ENCODE measurements around the gene SREBF1. TPM values are rescaled to one million over a fixed set of nuclear protein-coding genes. Genes with fewer than 3 reads are reported as not detected.

The SREBF1 gene
- total and polyA plus RNA-seq, 2 experiments from 2014 or later = 39.6 to 85.3 TPM

DNA sequence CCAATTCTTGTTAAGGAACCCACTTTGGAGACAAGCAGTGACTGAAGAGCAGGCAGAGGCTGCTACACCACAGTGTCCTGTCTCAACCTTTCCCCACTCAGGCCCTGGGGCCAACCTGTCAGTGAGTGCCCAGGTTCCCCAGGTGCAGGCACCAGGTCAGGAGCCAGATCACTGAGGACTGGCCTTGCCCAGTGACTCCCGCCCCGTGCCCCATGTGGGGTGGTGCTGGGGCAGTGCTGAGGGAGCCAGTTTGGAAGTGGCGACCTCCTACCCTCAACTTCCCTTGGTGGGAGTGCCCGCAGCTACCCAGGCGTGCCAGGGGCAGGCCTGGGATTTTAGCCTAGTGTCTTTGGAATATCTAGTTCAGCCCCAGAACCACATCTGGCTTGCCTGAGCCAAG lies 29.3 kb downstream of the SREBF1 start (continued):
- no peak for TF ChIP-seq ZNF114 (CRISPR knock-in tag; IDR thresholded peaks at IDR 0.05)
- TF ChIP-seq STAT1 (IDR thresholded peaks at IDR 0.05; ENCODE audit: unreplicated experiment) = no peak
- no peak for TF ChIP-seq ZNF331 (CRISPR knock-in tag; IDR thresholded peaks at IDR 0.05; ENCODE audit: low read depth)
- TF ChIP-seq, protein P1, sequence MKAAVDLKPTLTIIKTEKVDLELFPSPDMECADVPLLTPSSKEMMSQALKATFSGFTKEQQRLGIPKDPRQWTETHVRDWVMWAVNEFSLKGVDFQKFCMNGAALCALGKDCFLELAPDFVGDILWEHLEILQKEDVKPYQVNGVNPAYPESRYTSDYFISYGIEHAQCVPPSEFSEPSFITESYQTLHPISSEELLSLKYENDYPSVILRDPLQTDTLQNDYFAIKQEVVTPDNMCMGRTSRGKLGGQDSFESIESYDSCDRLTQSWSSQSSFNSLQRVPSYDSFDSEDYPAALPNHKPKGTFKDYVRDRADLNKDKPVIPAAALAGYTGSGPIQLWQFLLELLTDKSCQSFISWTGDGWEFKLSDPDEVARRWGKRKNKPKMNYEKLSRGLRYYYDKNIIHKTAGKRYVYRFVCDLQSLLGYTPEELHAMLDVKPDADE (IDR thresholded peaks at IDR 0.05) = no peak

DNA sequence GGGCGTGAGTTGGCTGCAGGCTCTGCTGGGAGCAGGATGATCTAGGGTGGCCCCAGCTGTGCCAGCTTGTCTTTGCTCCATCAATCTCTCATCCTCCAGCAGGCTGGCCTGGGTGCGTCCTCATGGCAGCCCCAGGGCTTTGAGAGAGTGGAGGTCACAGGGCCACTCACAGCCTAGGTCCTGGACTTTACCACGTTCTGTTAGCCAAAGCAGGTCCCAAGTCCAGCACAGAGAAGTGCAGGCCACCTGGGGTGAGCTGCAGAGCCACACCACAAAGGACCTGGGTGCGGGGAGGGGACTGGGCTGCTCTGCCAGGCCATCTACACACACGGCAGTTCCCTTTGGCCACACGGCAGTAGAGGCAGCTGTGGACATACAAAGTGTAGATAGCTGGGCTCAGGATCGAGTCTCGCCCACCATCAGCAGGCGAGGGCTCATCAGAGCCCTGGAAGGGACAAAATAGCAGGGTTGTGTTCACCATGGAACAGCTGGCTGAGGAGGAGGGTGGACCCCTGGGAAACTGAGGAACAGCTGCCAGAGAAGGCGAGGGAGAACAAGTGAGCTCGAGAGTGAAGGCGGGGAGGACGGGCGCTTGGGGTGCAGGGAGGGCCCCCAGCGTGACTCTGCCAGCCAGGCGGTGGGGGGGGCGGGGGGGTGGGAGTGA lies 30.0 kb downstream of the SREBF1 start:
- H3K4me3 ChIP-seq = no peak overlapping the region
- Mint-ChIP-seq H3K4me1 (peaks cover 14% of the 10 kb centered on the region), H3K27me3 (ENCODE audit: insufficient read depth, low read depth, poor library complexity) (peaks cover 31% of the 10 kb centered on the region), H3K4me3 (no peak overlapping the region), H3K27ac (no peak overlapping the region), H3K36me3 (ENCODE audit: low read depth) (0 out of 3 replicates have a peak, but pooled peaks cover 3% of the 10 kb centered on the region), H3K9me3 (no peaks in the 10 kb centered on the region; the same call in 2 of the 3 replicates)
- ATAC-seq (no peak), DNase-seq (ENCODE audit: low spot score) (no peak)
- H3K4me1 ChIP-seq (ENCODE audit: insufficient read depth) = peaks cover 15% of the 10 kb centered on the region
- no peak overlapping the region for H2AFZ ChIP-seq
- H3K9me2 ChIP-seq (ENCODE audit: insufficient read depth) = no peaks in the 10 kb centered on the region
- no peaks in the 10 kb centered on the region for H3K79me2 ChIP-seq (replicated peaks; ENCODE audit: insufficient read depth)
- H3F3A ChIP-seq (replicated peaks; ENCODE audit: low read depth) = 0 out of 2 replicates have a peak, but pooled peaks cover 5% of the 10 kb centered on the region
- TF ChIP-seq POLR2AphosphoS5 (IDR thresholded peaks at IDR 0.05; ENCODE audit: low read depth) (no peak), ZNF114 (CRISPR knock-in tag; IDR thresholded peaks at IDR 0.05) (no peak), JUNB (IDR thresholded peaks at IDR 0.05; ENCODE audit: unreplicated experiment) (no peak), EZH2phosphoT487 (IDR thresholded peaks at IDR 0.05; ENCODE audit: unreplicated experiment) (no peak), ZNF331 (CRISPR knock-in tag; IDR thresholded peaks at IDR 0.05; ENCODE audit: low read depth) (no peak), EZH2 (IDR thresholded peaks at IDR 0.05; ENCODE audit: low read depth, unreplicated experiment) (no peak), STAT1 (IDR thresholded peaks at IDR 0.05; ENCODE audit: unreplicated experiment) (no peak)
- TF ChIP-seq, protein P2, sequence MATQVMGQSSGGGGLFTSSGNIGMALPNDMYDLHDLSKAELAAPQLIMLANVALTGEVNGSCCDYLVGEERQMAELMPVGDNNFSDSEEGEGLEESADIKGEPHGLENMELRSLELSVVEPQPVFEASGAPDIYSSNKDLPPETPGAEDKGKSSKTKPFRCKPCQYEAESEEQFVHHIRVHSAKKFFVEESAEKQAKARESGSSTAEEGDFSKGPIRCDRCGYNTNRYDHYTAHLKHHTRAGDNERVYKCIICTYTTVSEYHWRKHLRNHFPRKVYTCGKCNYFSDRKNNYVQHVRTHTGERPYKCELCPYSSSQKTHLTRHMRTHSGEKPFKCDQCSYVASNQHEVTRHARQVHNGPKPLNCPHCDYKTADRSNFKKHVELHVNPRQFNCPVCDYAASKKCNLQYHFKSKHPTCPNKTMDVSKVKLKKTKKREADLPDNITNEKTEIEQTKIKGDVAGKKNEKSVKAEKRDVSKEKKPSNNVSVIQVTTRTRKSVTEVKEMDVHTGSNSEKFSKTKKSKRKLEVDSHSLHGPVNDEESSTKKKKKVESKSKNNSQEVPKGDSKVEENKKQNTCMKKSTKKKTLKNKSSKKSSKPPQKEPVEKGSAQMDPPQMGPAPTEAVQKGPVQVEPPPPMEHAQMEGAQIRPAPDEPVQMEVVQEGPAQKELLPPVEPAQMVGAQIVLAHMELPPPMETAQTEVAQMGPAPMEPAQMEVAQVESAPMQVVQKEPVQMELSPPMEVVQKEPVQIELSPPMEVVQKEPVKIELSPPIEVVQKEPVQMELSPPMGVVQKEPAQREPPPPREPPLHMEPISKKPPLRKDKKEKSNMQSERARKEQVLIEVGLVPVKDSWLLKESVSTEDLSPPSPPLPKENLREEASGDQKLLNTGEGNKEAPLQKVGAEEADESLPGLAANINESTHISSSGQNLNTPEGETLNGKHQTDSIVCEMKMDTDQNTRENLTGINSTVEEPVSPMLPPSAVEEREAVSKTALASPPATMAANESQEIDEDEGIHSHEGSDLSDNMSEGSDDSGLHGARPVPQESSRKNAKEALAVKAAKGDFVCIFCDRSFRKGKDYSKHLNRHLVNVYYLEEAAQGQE (IDR thresholded peaks at IDR 0.05; ENCODE audit: unreplicated experiment) = no peak
- TF ChIP-seq, protein P3, sequence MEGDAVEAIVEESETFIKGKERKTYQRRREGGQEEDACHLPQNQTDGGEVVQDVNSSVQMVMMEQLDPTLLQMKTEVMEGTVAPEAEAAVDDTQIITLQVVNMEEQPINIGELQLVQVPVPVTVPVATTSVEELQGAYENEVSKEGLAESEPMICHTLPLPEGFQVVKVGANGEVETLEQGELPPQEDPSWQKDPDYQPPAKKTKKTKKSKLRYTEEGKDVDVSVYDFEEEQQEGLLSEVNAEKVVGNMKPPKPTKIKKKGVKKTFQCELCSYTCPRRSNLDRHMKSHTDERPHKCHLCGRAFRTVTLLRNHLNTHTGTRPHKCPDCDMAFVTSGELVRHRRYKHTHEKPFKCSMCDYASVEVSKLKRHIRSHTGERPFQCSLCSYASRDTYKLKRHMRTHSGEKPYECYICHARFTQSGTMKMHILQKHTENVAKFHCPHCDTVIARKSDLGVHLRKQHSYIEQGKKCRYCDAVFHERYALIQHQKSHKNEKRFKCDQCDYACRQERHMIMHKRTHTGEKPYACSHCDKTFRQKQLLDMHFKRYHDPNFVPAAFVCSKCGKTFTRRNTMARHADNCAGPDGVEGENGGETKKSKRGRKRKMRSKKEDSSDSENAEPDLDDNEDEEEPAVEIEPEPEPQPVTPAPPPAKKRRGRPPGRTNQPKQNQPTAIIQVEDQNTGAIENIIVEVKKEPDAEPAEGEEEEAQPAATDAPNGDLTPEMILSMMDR (conservative IDR thresholded peaks at IDR 0.05; ENCODE audit: low read depth in 2 of 2) = no peak
- TF ChIP-seq, protein P4, sequence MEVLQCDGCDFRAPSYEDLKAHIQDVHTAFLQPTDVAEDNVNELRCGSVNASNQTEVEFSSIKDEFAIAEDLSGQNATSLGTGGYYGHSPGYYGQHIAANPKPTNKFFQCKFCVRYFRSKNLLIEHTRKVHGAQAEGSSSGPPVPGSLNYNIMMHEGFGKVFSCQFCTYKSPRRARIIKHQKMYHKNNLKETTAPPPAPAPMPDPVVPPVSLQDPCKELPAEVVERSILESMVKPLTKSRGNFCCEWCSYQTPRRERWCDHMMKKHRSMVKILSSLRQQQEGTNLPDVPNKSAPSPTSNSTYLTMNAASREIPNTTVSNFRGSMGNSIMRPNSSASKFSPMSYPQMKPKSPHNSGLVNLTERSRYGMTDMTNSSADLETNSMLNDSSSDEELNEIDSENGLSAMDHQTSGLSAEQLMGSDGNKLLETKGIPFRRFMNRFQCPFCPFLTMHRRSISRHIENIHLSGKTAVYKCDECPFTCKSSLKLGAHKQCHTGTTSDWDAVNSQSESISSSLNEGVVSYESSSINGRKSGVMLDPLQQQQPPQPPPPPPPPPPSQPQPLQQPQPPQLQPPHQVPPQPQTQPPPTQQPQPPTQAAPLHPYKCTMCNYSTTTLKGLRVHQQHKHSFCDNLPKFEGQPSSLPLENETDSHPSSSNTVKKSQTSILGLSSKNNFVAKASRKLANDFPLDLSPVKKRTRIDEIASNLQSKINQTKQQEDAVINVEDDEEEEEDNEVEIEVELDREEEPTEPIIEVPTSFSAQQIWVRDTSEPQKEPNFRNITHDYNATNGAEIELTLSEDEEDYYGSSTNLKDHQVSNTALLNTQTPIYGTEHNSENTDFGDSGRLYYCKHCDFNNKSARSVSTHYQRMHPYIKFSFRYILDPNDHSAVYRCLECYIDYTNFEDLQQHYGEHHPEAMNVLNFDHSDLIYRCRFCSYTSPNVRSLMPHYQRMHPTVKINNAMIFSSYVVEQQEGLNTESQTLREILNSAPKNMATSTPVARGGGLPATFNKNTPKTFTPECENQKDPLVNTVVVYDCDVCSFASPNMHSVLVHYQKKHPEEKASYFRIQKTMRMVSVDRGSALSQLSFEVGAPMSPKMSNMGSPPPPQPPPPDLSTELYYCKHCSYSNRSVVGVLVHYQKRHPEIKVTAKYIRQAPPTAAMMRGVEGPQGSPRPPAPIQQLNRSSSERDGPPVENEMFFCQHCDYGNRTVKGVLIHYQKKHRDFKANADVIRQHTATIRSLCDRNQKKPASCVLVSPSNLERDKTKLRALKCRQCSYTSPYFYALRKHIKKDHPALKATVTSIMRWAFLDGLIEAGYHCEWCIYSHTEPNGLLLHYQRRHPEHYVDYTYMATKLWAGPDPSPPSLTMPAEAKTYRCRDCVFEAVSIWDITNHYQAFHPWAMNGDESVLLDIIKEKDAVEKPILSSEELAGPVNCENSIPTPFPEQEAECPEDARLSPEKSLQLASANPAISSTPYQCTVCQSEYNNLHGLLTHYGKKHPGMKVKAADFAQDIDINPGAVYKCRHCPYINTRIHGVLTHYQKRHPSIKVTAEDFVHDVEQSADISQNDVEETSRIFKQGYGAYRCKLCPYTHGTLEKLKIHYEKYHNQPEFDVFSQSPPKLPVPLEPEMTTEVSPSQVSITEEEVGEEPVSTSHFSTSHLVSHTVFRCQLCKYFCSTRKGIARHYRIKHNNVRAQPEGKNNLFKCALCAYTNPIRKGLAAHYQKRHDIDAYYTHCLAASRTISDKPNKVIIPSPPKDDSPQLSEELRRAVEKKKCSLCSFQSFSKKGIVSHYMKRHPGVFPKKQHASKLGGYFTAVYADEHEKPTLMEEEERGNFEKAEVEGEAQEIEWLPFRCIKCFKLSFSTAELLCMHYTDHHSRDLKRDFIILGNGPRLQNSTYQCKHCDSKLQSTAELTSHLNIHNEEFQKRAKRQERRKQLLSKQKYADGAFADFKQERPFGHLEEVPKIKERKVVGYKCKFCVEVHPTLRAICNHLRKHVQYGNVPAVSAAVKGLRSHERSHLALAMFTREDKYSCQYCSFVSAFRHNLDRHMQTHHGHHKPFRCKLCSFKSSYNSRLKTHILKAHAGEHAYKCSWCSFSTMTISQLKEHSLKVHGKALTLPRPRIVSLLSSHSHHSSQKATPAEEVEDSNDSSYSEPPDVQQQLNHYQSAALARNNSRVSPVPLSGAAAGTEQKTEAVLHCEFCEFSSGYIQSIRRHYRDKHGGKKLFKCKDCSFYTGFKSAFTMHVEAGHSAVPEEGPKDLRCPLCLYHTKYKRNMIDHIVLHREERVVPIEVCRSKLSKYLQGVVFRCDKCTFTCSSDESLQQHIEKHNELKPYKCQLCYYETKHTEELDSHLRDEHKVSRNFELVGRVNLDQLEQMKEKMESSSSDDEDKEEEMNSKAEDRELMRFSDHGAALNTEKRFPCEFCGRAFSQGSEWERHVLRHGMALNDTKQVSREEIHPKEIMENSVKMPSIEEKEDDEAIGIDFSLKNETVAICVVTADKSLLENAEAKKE (CRISPR knock-in tag; IDR thresholded peaks at IDR 0.05) = no peak
- H4K20me1 ChIP-seq (replicated peaks; ENCODE audit: insufficient read depth) = peaks cover 1% of the 10 kb centered on the region; the same call in 1 of the 2 replicates
- peaks cover 29% of the 10 kb centered on the region for H3K27me3 ChIP-seq (ENCODE audit: insufficient read depth)
- H3K36me3 ChIP-seq (ENCODE audit: insufficient read depth) = no peaks in the 10 kb centered on the region
- no peak overlapping the region for H3K27ac ChIP-seq (ENCODE audit: low read depth)
- no peak overlapping the region for H3K4me2 ChIP-seq
